Measurements from ENCODE around the gene RASGRF1.

The RASGRF1 gene

DNA sequence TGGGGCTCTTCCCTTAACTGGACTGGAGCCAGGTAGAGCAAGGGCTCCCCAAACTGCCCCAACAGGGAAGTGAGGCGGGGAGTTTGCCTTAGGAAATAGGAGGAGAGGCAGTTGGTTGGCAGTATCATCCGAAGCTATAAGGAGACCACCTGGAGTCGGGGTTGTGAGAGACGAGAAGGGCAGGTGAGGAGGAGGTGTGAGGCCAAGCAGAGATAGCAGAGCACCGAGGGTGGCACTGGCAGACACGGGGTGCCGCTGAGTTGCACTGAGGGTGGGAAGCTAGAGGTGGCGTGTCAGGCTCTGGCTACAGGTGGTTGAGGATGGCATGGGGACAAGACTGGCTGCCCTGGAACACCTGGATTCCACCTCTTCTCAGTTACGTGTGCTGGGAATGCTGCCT is 17.2 kb downstream of the RASGRF1 start:
- ChIA-PET CTCF (interaction anchor here (1.0 to 1.2 kb wide), 2 partner anchors 67 to 111 kb away, joined by 3 read pairs; no protein-coding TSS in a partner anchor), POLR2A (no interaction called here)
- DNase-seq (ENCODE audit: extremely low spot score) = no peak
- TF ChIP-seq, protein P1, sequence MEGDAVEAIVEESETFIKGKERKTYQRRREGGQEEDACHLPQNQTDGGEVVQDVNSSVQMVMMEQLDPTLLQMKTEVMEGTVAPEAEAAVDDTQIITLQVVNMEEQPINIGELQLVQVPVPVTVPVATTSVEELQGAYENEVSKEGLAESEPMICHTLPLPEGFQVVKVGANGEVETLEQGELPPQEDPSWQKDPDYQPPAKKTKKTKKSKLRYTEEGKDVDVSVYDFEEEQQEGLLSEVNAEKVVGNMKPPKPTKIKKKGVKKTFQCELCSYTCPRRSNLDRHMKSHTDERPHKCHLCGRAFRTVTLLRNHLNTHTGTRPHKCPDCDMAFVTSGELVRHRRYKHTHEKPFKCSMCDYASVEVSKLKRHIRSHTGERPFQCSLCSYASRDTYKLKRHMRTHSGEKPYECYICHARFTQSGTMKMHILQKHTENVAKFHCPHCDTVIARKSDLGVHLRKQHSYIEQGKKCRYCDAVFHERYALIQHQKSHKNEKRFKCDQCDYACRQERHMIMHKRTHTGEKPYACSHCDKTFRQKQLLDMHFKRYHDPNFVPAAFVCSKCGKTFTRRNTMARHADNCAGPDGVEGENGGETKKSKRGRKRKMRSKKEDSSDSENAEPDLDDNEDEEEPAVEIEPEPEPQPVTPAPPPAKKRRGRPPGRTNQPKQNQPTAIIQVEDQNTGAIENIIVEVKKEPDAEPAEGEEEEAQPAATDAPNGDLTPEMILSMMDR (IDR thresholded peaks at IDR 0.05; ENCODE audit: control extremely low read depth, extremely low read depth, low read depth, missing control alignments) = no peak

DNA sequence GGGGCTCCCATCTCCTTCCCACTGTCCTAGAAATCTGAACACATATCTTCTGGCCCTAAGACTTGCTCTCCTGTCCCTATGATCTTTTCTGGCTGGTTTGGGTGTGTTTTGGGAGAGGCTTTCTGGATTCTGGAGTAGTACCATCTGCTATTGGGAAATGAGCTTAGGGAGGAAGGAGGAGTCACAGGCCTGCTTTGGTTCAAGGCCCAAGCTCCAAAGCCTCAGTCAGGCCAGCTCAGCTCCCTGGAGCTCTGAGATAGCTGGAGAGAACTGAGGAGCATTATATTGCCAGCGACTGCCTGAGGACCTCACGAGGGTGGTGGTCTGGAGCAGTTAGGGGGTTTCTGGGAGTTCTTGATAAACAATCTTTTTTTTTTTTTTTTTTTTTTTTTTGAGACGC is 18.7 kb downstream of the RASGRF1 start:
- TF ChIP-seq, protein P1 (IDR thresholded peaks at IDR 0.05; ENCODE audit: control extremely low read depth, extremely low read depth, low read depth, missing control alignments) = no peak
- POLR2A ChIA-PET = no interaction called here
- DNase-seq (ENCODE audit: extremely low spot score) = no peak
- CTCF ChIA-PET = interaction anchor here (0.9 to 1.2 kb wide), 2 partner anchors 18 to 65 kb away, joined by 3 read pairs; no protein-coding TSS in a partner anchor

DNA sequence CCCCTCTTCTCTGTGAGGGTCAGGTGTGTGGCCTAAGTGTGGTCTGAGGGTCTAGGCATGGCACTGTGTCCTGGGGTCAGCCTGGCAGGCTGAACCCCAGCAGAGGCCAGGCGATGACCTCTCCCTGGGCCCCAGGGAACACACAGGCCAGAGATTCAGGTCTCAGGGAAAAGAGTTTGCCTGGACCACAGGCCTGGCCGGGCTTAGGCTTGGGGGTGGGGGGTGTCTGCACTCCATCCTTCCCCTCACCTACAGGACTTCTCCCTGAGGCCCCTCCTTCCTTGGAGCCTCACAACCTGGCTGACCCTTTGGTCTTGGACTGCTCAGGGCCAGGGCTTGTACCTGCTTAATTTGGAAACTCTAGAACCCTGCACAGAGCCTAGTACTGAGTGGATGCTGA is 21.8 kb downstream of the RASGRF1 start:
- ChIA-PET CTCF (no interaction called here), POLR2A (no interaction called here)
- TF ChIP-seq, protein P1 (IDR thresholded peaks at IDR 0.05; ENCODE audit: control extremely low read depth, extremely low read depth, low read depth, missing control alignments) = no peak
- no peak for DNase-seq (ENCODE audit: extremely low spot score)

DNA sequence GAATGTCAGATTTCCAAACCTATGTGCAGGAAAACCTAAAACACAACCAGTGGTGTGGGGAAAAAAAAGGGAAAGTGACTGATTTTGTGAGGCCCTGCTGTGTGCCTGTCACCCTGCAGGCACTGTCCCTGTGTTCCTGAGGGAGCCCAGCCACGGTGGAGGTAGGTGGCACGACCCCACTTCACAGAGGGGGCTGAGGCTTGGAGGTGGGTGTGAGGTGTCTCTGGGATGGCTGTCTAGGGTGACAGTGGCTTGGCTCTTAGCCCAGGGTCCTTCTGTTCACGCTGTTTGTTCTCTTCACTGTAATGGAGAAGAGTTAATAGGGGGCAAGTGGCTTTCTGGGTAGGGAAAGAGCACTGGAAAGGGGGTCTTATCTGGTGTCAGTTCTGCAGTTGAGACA is 22.6 kb downstream of the RASGRF1 start:
- TF ChIP-seq, protein P1 (IDR thresholded peaks at IDR 0.05; ENCODE audit: control extremely low read depth, extremely low read depth, low read depth, missing control alignments) = no peak
- ChIA-PET CTCF (interaction anchor here (1.1 to 1.3 kb wide), 2 partner anchors 16 to 20 kb away, joined by 3 to 4 read pairs; no protein-coding TSS in a partner anchor), POLR2A (no interaction called here)
- DNase-seq (ENCODE audit: extremely low spot score) = no peak

DNA sequence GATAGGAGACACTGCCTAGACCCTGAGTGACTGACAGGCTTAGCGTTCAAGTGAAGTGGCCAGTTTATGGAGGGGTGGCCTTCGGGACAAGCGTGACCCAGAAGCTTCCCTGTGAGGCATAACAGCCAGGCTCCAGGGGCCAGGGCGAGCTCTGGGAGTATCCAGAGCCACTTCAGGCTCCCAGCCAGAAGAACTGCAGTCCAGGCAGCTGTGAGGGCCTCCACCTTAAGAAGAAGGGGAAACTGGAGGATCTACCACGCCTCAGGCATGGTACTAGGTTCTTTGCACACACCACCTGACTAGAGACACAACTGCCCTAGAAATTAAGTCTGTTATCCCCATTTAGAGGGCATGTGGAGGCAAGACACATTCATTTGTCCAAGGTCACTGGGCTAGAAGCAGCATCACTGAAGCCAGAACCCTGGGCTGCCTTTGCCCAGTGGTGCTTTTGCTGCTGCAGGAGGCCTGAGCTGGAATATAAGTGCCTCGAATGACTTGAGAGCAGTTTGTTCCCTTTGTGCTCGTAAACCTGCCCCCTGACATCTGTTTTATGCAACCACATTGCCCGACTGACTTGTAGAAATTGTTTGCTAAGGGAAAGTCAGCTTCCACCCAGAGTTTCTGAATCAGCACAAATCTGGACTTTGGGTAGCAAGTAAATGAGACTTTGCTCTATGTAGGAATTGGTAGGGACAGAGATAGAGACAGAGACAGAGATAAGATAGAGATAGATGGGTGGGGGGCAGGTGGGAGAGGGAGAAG is 23.3 kb downstream of the RASGRF1 start:
- DNase-seq (ENCODE audit: extremely low spot score) = no peak
- ChIA-PET CTCF (interaction anchor here (1.1 to 1.3 kb wide), 2 partner anchors 17 to 19 kb away, joined by 3 to 4 read pairs; no protein-coding TSS in a partner anchor), POLR2A (no interaction called here)
- TF ChIP-seq, protein P1 (IDR thresholded peaks at IDR 0.05; ENCODE audit: control extremely low read depth, extremely low read depth, low read depth, missing control alignments) = no peak

DNA sequence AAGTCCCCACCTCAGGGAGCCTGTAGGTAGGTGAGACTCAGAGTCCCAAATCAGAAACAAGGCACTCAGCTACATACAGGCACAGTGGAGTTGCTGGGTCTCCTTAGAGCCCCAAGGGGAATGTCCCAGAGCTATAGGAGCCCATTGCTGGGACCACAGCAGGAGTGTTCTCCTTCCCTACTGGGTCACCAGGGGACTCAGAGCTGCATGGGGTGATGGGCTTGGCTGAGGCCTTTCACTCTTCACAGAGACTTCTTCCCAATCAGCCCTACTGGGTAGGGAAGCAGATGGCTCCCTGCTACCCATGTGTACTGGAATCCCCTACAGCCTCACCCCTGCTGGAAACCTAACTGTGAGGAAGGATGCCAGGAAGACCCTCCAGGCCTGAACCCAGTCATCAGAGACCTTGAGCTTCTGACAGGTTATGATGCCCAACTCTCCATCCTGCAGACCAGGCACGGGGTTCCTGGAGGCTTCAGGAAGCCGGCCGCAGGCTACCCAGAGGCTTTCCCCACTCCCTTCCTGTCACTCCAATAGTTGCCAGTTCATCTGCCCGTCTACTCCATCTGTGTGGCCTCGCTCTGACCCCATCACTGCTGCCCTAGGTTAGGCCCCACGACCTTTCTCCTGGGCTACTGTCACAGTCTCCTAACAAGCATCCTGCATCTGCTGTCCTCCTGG is 24.0 kb downstream of the RASGRF1 start:
- ChIA-PET CTCF (interaction anchor here (1.0 kb wide), 1 partner anchor 10 kb away, joined by 3 read pairs; no protein-coding TSS in a partner anchor), POLR2A (no interaction called here)
- no peak for DNase-seq (ENCODE audit: extremely low spot score)
- TF ChIP-seq, protein P1 (IDR thresholded peaks at IDR 0.05; ENCODE audit: control extremely low read depth, extremely low read depth, low read depth, missing control alignments) = no peak
